ENCODE measurements around the gene JAG2.
A peak's percentile ranks its signal among the peaks of the same experiment; 100 is the strongest.

DNA sequence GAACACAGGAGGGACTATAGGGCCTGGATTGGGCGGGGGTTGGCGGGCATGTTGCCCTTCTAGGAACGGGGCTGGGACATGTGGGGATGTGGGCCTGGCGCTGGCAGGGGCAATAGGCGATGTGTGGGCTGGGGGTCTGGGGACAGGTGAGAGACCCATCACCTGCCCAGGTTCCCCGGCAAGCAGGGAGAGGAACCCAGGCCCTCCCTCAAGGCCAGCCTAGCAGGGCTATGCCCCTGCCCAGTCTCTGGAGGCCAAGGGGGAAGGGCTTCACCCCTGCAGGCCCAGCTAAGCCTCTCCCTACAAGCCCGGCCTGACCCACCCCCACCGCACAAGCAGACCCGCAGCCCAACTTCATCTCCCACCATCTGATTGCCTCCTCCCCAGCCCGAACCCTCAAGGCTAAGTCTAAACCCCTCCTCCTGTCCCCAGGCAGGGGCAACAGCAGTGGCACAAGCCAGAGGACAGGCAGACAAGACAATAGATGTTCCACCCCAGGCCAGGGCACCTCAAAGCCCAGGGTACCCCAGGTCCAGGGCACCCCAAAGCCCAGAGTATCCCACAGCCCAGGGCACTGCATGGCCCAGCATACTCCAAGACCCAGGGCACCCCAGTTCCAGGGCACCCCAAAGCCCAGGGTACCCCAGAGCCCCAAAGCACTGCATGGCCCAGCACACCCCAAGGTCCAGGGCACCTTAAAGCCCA, 6.5 kb downstream of the JAG2 start:
- TF ChIP-seq, protein P1, sequence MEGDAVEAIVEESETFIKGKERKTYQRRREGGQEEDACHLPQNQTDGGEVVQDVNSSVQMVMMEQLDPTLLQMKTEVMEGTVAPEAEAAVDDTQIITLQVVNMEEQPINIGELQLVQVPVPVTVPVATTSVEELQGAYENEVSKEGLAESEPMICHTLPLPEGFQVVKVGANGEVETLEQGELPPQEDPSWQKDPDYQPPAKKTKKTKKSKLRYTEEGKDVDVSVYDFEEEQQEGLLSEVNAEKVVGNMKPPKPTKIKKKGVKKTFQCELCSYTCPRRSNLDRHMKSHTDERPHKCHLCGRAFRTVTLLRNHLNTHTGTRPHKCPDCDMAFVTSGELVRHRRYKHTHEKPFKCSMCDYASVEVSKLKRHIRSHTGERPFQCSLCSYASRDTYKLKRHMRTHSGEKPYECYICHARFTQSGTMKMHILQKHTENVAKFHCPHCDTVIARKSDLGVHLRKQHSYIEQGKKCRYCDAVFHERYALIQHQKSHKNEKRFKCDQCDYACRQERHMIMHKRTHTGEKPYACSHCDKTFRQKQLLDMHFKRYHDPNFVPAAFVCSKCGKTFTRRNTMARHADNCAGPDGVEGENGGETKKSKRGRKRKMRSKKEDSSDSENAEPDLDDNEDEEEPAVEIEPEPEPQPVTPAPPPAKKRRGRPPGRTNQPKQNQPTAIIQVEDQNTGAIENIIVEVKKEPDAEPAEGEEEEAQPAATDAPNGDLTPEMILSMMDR (tag by site-specific recombination; IDR thresholded peaks at IDR 0.05), result no peak
- TF ChIP-seq HOXA7 (CRISPR knock-in tag; IDR thresholded peaks at IDR 0.05; ENCODE audit: borderline replicate concordance) (no peak), ZNF433 (tag by site-specific recombination; IDR thresholded peaks at IDR 0.05; ENCODE audit: low read depth) (no peak), ZNF416 (tag by site-specific recombination; IDR thresholded peaks at IDR 0.05) (no peak), KLF10 (tag by site-specific recombination; IDR thresholded peaks at IDR 0.05) (no peak)
- TF ChIP-seq, protein P2, sequence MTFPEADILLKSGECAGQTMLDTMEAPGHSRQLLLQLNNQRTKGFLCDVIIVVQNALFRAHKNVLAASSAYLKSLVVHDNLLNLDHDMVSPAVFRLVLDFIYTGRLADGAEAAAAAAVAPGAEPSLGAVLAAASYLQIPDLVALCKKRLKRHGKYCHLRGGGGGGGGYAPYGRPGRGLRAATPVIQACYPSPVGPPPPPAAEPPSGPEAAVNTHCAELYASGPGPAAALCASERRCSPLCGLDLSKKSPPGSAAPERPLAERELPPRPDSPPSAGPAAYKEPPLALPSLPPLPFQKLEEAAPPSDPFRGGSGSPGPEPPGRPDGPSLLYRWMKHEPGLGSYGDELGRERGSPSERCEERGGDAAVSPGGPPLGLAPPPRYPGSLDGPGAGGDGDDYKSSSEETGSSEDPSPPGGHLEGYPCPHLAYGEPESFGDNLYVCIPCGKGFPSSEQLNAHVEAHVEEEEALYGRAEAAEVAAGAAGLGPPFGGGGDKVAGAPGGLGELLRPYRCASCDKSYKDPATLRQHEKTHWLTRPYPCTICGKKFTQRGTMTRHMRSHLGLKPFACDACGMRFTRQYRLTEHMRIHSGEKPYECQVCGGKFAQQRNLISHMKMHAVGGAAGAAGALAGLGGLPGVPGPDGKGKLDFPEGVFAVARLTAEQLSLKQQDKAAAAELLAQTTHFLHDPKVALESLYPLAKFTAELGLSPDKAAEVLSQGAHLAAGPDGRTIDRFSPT (tag by site-specific recombination; IDR thresholded peaks at IDR 0.05), result peak; percentile 77
